Endodermal cell (in vitro differentiated cells): Measurements from ENCODE around the gene OR56A4. TPM values are rescaled to one million over a fixed set of nuclear protein-coding genes. Genes with fewer than 3 reads are reported as not detected.

ENCODE experiments used
- DNase-seq: peaks from one replicate; pipeline ENCODE4 v3.0.0-alpha.2; 2017
- H3K27ac ChIP-seq: 2 replicates; pipeline ENCODE4 v1.5.1; 2013; ENCODE audit warnings: mild to moderate bottlenecking, low read depth, low read length, moderate library complexity
- H3K27me3 ChIP-seq: 2 replicates; pipeline ENCODE4 v1.6.1; 2013; ENCODE audit warnings: mild to moderate bottlenecking, low read length, moderate library complexity; ENCODE audit not compliant: insufficient read depth, control insufficient read depth, poor library complexity, severe bottlenecking
- H3K36me3 ChIP-seq: 2 replicates; pipeline ENCODE4 v1.7.0; 2013; ENCODE audit warnings: mild to moderate bottlenecking, low read length, moderate library complexity; ENCODE audit not compliant: control insufficient read depth, insufficient read depth
- H3K4me1 ChIP-seq: one replicate; pipeline ENCODE4 v1.7.0; 2013; ENCODE audit warnings: low read length; ENCODE audit not compliant: control insufficient read depth, insufficient read depth
- H3K4me3 ChIP-seq: 2 replicates; pipeline ENCODE4 v1.5.1; 2013; ENCODE audit warnings: mild to moderate bottlenecking, low read length, moderate library complexity
- H3K9ac ChIP-seq: 2 replicates; pipeline ENCODE4 v1.6.1; 2013; ENCODE audit warnings: mild to moderate bottlenecking, low read length, moderate library complexity; ENCODE audit not compliant: poor library complexity, severe bottlenecking; ENCODE audit errors: extremely low read depth
- H3K9me3 ChIP-seq: 2 replicates; pipeline ENCODE4 v1.6.1; 2013; ENCODE audit warnings: mild to moderate bottlenecking, low read length, moderate library complexity; ENCODE audit not compliant: control insufficient read depth
- H3K27ac Mint-ChIP-seq: 2 replicates; pipeline ENCODE4 v1.8.0; 2020; ENCODE audit warnings: mixed read lengths
- H3K27me3 Mint-ChIP-seq: 2 replicates; pipeline ENCODE4 v1.8.0; 2021; ENCODE audit warnings: mild to moderate bottlenecking, mixed read lengths; ENCODE audit not compliant: insufficient read depth
- H3K36me3 Mint-ChIP-seq: 2 replicates; pipeline ENCODE4 v1.8.0; 2020; ENCODE audit warnings: low read depth, mixed read lengths
- H3K4me1 Mint-ChIP-seq: 2 replicates; pipeline ENCODE4 v1.8.0; 2020; ENCODE audit warnings: mixed read lengths
- H3K4me3 Mint-ChIP-seq: 2 replicates; pipeline ENCODE4 v1.8.0; 2020; ENCODE audit warnings: mild to moderate bottlenecking, moderate library complexity, mixed read lengths
- H3K9me3 Mint-ChIP-seq: 2 replicates; pipeline ENCODE4 v1.8.0; 2020; ENCODE audit warnings: mild to moderate bottlenecking, mixed read lengths
- CTCF ChIP-seq: fragments of 200-600 bp; sonication (generic); conservative IDR thresholded peaks from 2 replicates; pipeline ENCODE4 v1.5.0; 2021; ENCODE audit warnings: antibody characterized with exemption, mild to moderate bottlenecking
- WGBS, 2 experiments: methylation state at CpG; one replicate each; pipeline versions ENCODE4 v1.1.5 to v1.1.7; 2013; ENCODE audit warnings: missing lambda C conversion rate in 2 of 2, mixed read lengths in 1 of 2; ENCODE audit not compliant: insufficient coverage in 1 of 2, insufficient read length in 1 of 2; 5-methylcytosine and 5-hydroxymethylcytosine counted together
- total RNA-seq, 2 donors: library from RNA; stranded (reverse); fragmentation: NEBNext Ultra II Directional in 1 of 2; extraction: Animal tissue kit (Norgen Biotek cat#: 25700) in 1 of 2; gene quantifications; 2 replicates in 1 of 2; 3 replicates in 1 of 2; pipeline ENCODE4 v1.2.1, GENCODE V29; 2021

OR56A4 gene
- total RNA-seq, 2 donors from 2014 or later, result 0.15 to 0.59 TPM

GRCh38 chr11:5989203-5989602, 17.5 kb downstream of the OR56A4 start:
- H3K36me3 ChIP-seq, result no peaks in the 10 kb centered on the region
- TF ChIP-seq CTCF, result no peak
- H3K4me1 ChIP-seq, result peaks cover 4% of the 10 kb centered on the region
- H3K4me1 Mint-ChIP-seq, result peaks cover 7% of the 10 kb centered on the region
- H3K9ac ChIP-seq, result no peak overlapping the region
- no peak for DNase-seq
- no peak overlapping the region for H3K27ac Mint-ChIP-seq
- H3K9me3 ChIP-seq, result no peaks in the 10 kb centered on the region
- H3K4me3 ChIP-seq, result no peak overlapping the region
- no peaks in the 10 kb centered on the region for H3K9me3 Mint-ChIP-seq
- H3K27ac ChIP-seq, result no peak overlapping the region
- H3K27me3 ChIP-seq, result peaks cover 4% of the 10 kb centered on the region
- no peak overlapping the region for H3K4me3 Mint-ChIP-seq
- WGBS, 2 experiments, result 89 to 95% methylated on average over 3 of the region's 4 CpGs
- H3K36me3 Mint-ChIP-seq, result no peaks in the 10 kb centered on the region
- H3K27me3 Mint-ChIP-seq, result peaks cover 1% of the 10 kb centered on the region

- no peak for TF ChIP-seq CTCF
- no peaks in the 10 kb centered on the region for H3K36me3 Mint-ChIP-seq
- no peak within 1 kb of the TSS for H3K9ac ChIP-seq
Measured at GRCh38 chr11:5986885-5987284, 19.9 kb downstream of the OR56A4 start, which contains the start of gene OR52L1. Gene OR52L1 (minus strand): TSS chr11:5986985. CDS start chr11:5986930, 55 bp downstream.

GRCh38 chr11:5983443-5983842, 23.3 kb downstream of the OR56A4 start:
- no peak overlapping the region for H3K9ac ChIP-seq
- WGBS, 2 experiments, result no CpG with 5 or more reads among the region's 1 CpG
- Mint-ChIP-seq H3K4me1 (no peaks in the 10 kb centered on the region), H3K4me3 (no peak overlapping the region), H3K27me3 (peaks cover 4% of the 10 kb centered on the region), H3K36me3 (no peaks in the 10 kb centered on the region), H3K27ac (no peak overlapping the region), H3K9me3 (peaks cover 12% of the 10 kb centered on the region)
- H3K4me1 ChIP-seq, result no peaks in the 10 kb centered on the region
- no peak for DNase-seq
- no peaks in the 10 kb centered on the region for H3K36me3 ChIP-seq
- no peak overlapping the region for H3K27ac ChIP-seq
- no peak overlapping the region for H3K4me3 ChIP-seq
- H3K27me3 ChIP-seq, result no peaks in the 10 kb centered on the region
- TF ChIP-seq CTCF, result peak; percentile 72
- H3K9me3 ChIP-seq, result no peaks in the 10 kb centered on the region

More at GRCh38 chr11:5986885-5987284, 19.9 kb downstream of the OR56A4 start, which contains the start of gene OR52L1:
- no peaks in the 10 kb centered on the region for H3K9me3 Mint-ChIP-seq
- H3K27me3 Mint-ChIP-seq, result peaks cover 1% of the 10 kb centered on the region
- Histone ChIP-seq H3K27ac (no peak within 1 kb of the TSS), H3K9me3 (no peaks in the 10 kb centered on the region), H3K4me1 (peaks cover 4% of the 10 kb centered on the region), H3K4me3 (no peak within 1 kb of the TSS), H3K27me3 (peaks cover 4% of the 10 kb centered on the region), H3K36me3 (no peaks in the 10 kb centered on the region)
- peaks cover 7% of the 10 kb centered on the region for H3K4me1 Mint-ChIP-seq
- no peak within 1 kb of the TSS for H3K4me3 Mint-ChIP-seq
- 60 to 100% methylated on average over 1 of the region's 1 CpG for WGBS, 2 experiments
- DNase-seq, result no peak
- H3K27ac Mint-ChIP-seq, result no peak within 1 kb of the TSS
